ENCODE results near the gene PRMT1.

- TF ChIP-seq CTCF (IDR thresholded peaks at IDR 0.05; ENCODE audit: low read depth, low read length, missing input control) = no peak
- no peak for TF ChIP-seq RAD21 (IDR thresholded peaks at IDR 0.05)
- TF ChIP-seq JUND (IDR thresholded peaks at IDR 0.05) = no peak
- TF ChIP-seq SP1 (IDR thresholded peaks at IDR 0.05) = no peak
- no peak for TF ChIP-seq REST (IDR thresholded peaks at IDR 0.05)
- no peak for TF ChIP-seq MAX (IDR thresholded peaks at IDR 0.05)
- no peak for TF ChIP-seq TAF1 (conservative IDR thresholded peaks at IDR 0.05)
- TF ChIP-seq ATF3 (IDR thresholded peaks at IDR 0.05) = no peak
- no peak for TF ChIP-seq ZBTB33 (IDR thresholded peaks at IDR 0.05)
- TF ChIP-seq HNF4A (conservative IDR thresholded peaks at IDR 0.05) = no peak
- TF ChIP-seq YY1 (IDR thresholded peaks at IDR 0.05) = no peak
- TF ChIP-seq EGR1 (IDR thresholded peaks at IDR 0.05; ENCODE audit: low read depth in 2 of 2) = no peak
- no peak for TF ChIP-seq RXRA (IDR thresholded peaks at IDR 0.05)
- no peak for TF ChIP-seq NR2F2 (IDR thresholded peaks at IDR 0.05)
These were observed 19.0 kb downstream of the PRMT1 start for GRCh38 chr19:49696115-49696514.

All from liver (tissue), 3 donors.